RPMI7951 (cell line): Measurements from ENCODE around the gene BSCL2. TPM values are rescaled to one million over a fixed set of nuclear protein-coding genes. Genes with fewer than 3 reads are reported as not detected.
"Not testable (repeated sequence)": the region's sequence is repeated elsewhere in the genome, so short reads cannot be mapped to it uniquely, and the experiment has no call there.

Experiments
- DNase-seq: peaks from one replicate; pipeline ENCODE4 v3.0.0-alpha.2; 2012; ENCODE audit warnings: low read depth
- total RNA-seq: library from RNA; depleted of rRNA; stranded (reverse); fragments of >200 nt; shearing (Covaris generic); gene quantifications from 2 replicates; pipeline ENCODE4 v1.2.3, GENCODE V29; 2014; rRNA removed

The BSCL2 gene
- total RNA-seq = 65.0 and 71.0 TPM in 2 replicates

DNA sequence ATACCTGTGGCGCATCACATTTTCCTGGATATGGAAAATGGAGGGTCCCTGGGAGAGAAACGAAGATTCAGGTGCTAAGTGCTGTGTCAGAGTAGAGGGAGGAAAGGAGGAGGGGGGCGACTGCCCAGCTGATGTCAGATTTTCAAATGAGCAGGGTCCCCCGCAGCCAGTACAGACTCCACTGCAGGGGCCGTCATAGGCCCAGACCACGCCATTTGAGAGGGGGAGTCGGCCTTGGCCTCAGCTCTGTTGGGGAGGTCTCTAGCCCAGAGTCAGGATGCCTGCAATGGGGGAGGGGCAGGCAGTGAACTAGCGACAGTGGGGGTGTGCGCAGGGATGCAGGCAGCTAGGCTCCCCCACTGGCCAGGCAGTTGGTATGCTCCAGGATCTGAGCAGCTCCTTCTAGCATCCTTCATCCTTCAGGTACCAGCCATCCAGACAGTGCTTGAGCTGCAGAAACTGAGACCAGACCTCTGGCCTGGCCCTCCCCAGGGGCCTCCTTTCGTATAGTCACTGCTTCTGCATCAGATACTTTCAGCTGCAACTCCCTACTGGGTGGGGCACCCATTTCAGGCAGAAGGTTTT, at the start of gene BSCL2, which contains the start of gene GNG3:
BSCL2 (minus strand) TSS at position 148 of the 585 bp plus-strand sequence. CDS start 229 bp downstream, outside the sequence.
GNG3 (plus strand) TSS at position 400 of the 585 bp plus-strand sequence. CDS start 620 bp downstream, outside the sequence.
- no peak for DNase-seq

DNA sequence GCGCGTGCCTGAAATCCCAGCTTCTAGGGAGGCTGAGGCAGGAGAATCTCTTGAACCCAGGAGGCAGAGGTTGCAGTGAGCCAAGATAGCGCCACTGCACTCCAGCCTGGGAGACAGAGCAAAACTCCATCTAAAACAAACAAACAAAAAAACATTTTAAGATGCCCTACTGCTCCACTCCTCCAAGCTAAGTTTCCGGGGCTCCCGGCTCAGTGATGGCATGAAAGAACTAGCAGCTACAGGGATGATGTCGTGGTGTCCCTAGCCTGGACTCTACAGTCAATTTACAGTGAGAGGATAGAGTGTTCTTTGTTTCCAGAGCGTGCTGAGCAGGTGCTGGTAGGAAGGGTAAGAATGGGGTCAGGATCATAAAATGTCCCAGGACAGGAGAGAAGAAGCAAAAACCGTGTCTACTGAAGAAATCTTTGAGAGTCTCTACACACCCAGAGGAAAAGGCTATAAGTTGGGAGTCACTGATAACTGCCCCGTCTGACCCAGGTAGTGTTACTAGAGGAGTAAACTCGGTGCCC, 47.9 kb upstream of the BSCL2 start:
- no peak for DNase-seq

DNA sequence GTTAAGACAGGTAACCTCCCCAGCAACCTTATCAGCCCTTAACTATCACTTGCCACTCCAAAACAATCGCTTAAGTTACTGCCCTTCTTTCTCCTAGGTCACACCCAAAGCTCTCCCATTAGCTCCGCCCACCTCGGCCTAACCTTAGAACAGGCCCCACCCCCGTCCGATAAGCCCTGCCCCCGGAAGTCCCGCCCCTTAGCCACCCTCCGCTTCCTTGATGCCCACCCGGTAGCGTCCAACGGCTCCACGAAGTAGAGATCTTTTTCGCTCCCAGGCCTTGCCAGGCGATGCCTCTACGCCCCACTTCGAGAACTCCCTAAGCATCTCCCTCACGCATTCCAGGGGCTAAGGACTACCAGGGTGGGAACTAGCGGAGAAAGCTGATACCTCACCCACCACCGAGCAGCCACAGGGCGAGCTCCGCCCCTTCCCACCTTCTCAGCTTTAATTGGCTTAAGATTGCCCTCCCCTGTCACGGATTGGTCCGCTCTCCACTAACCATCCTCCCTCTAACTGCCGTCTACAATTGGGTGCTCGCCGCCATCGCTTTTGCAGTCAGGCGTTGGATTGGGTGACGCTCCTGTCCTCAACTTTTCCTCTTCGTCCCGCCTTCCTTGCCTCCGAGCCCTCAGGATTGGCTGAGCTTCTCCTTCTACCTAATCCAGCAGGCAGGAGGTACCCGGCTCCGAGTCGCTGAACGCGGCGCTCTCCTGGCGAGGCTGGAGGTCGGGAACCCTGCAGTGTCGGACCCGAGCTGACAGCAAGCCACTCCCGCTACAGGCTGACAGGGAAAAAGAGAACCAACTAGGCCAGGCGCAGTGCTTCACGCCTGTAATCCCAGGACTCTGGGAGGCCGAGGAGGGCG, 46.7 kb upstream of the BSCL2 start, which contains the start of gene ZBTB3:
ZBTB3 (minus strand) TSS at position 425 of the 868 bp plus-strand sequence. CDS start 496 bp downstream, outside the sequence.
- DNase-seq = peak; percentile 100

DNA sequence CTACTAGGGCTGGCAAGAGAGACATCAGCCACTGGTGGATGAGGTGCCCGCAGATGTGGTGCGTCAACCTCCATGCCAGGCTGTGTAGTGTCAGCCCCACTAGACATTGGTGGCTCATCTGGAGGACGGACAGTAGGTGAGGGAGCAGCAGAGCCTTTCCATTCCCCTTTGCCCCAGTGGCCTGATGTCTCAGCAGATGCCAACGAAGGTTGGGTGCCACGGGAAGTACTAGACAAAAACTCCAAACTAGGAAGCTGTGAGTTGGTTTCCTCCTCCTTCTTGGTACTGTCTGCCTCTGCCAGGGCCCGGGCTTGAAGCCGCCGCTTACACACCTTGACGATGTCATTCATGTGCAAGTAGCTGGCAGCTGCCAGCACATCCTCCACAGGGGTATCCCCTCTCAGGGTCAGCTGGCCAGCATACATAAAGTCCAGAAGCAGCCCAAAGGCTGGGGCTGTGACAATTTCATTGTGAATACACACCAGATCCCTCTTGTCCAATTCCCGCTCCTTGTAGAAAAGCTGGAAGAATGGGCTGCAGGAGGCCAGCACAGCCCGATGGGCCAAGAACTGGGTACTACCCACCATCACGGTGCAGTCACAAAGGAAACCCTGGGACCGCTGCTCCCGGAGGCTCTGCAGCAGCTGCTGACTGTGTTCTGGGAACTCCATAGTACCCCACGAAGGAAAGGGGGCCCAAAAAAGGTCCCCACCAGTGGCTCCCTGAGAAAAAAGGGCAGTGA, 45.9 kb upstream of the BSCL2 start:
- DNase-seq = no peak

DNA sequence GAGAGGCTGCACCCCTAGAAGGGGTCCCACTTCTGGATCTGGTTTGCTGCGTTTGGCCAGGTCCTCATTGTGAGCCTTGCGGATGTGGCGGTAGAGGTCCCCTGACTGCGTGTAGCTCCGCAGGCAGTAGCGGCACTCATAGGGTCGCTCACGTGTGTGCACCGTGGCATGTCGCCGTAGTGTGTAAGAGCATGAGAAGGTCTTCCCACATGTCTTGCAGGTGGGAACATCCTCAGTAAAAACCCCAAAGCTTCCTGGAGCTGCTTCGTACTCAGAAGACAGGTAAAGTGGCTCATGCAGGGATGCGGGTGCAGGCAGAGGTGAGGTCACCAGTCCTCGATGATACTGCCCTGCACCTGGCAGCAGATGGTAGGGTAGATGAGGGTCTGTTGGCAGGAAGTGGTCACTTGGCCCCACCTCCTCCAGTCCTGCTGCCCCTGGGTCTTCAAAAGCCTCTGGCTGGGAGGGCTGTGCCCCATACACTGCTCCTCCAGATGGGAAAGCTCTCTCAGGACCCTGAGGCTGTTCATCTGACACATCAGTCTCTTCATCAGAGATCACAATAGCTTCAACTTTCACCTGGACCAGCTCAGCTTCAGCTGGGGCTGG, 45.1 kb upstream of the BSCL2 start:
- no peak for DNase-seq

DNA sequence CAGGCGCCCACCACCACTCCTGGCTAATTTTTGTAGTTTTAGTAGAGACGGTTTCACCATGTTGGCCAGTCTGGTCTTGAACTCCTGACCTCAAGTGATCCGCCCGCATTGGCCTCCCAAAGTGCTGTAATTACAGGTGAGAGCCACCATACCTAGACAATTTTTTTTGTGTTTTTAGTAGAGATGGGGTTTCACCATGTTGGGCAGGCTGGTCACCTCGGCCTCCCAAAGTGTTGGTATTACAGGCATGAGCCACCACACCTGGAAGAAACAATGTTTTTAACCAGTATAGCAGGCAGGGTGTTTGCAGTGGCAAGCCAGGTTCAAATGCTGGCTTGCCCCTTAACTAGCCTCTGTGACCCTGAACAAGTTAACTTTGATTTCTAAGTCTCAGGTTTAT, 42.7 kb upstream of the BSCL2 start:
- DNase-seq = not testable (repeated sequence)

DNA sequence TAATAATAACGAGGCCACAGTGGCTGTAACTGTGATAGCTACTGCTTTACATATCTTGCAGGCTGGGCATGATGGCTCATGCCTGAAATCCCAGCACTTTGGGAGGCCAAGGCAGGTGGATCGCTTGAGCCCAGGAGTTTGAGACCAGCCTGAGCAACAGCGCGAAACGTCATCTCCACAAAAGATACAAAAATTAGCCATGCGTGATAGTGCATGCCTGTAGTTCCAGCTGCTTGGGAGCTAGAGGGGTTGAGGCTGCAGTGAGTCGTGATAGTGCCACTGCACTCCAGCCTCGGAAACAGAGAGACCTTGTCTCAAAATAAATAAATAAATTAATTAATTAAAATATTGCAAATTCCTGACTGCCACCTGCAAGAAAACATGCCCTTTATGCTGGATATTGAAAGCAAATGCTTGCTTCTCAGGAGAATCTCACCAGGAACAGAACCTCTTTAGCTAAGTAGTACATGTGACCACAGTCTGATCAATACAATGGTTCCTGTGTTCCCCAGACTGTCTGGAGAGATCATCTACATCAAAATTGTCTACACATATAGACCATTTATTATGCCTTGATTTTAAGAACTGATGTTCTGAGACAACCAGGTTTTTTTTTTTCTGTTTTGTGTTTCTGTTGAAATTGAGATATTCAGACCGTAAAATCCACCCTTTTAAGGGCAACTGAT, 40.4 kb upstream of the BSCL2 start:
- no peak for DNase-seq

DNA sequence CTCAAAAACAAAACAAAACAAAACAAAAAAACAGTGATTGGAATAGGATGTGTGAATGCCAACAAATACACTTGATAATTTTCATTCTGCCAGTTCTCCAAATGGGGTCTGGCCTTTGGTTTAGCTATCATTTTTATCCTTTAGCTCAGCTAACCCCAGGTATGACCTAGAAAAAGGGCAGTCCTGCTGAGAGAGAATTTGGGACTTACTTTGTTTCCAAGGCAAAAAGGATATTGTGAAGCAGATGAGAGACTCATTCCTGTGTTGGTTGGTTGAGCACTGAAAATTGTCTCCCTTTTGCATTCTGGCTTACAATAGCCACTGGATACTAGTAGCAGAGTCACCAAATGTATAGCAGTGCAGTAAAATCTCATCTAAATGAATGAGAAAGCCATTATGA, 30.0 kb upstream of the BSCL2 start:
- no peak for DNase-seq

DNA sequence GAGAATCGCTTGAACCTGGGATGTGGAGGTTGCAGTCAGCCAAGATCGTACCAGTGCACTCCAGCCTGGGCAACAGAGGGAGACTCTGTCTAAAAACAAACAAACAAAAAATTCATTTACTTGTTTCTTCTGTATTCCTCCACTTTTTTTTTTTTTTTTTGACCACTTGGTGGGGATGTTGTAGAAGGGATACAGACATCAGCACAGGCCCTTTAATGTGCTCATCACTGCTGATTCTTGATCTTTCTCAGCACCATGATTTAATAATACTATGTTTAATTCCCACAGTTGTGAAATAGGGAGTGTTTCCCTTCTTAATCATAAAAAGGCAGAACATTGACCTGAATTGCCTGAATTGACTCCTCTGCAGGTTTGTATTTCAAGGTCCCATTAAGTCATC, 25.6 kb upstream of the BSCL2 start:
- peak; percentile 47 for DNase-seq

DNA sequence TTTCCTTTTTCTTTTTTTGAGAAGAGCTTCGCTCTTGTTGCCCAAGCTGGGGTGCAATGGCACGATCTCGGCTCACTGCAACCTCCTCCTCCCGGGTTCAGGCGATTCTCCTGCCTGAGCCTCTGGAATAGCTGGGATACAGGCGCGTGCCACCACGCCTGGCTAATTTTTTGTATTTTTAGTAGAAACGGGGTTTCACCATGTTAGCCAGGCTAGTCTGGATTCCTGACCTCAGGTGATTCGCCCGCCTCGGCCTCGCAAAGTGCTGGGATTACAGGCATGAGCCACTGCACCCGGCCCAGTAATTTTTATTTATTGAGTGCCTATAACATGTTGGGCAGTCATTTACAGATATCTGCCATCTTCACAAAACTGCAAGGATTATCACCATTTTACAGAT, 22.9 kb upstream of the BSCL2 start:
- not testable (repeated sequence) for DNase-seq

DNA sequence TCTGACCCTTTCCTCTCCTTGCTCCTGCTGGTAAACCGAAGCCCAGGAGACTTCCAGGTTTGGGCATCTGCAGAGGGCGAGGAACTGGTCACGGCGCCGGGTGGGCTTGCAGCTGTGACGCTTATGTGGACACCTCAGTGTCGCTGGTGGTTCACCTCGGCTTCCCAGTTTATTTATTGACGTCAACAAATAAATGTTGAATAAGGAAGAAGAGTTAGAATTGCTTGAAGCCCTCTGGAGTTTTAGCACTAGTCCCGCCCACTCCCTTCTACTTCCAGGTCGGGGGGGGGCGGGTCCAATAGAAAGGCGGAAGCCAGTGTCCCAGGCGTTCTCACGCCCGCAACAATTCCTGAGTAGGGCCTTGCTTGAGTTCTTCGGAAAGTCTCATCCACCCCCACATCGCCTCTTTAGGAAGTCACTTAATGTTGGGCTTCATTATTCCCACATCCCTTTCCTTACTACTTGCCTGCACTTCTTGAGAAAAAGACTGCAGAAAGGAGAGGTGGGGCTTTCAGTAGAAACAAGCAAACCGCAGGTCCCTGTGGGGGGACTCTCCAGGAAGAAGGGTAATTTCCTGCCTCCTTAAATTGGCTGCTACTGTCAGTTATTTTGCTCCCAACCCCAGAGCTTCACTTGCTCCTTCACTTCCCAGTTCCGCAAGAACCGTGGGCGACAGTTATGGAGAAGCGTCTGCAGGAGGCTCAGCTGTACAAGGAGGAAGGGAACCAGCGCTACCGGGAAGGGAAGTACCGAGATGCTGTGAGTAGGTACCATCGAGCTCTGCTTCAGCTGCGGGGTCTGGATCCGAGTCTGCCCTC, 21.2 kb upstream of the BSCL2 start, which contains the start of gene TTC9C:
TTC9C (plus strand) TSS at position 316 of the 818 bp plus-strand sequence; CDS start at position 679, 363 bp downstream.
- peak; percentile 88 for DNase-seq

DNA sequence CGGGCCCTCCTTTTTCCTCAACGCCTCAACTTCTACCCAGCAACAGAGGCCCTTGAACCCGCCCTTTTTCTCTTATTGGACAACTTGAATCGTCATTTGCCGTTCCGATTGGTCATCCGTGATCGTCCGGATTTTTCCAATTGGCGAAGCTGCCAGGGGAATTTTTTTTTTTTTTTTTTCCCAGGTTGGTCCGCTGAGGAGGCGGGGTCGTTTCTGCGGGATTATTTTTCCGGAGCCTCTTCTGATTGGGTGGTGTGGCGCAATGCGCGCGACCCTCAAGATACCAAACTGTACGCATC, 20.6 kb upstream of the BSCL2 start:
- peak; percentile 98 for DNase-seq

DNA sequence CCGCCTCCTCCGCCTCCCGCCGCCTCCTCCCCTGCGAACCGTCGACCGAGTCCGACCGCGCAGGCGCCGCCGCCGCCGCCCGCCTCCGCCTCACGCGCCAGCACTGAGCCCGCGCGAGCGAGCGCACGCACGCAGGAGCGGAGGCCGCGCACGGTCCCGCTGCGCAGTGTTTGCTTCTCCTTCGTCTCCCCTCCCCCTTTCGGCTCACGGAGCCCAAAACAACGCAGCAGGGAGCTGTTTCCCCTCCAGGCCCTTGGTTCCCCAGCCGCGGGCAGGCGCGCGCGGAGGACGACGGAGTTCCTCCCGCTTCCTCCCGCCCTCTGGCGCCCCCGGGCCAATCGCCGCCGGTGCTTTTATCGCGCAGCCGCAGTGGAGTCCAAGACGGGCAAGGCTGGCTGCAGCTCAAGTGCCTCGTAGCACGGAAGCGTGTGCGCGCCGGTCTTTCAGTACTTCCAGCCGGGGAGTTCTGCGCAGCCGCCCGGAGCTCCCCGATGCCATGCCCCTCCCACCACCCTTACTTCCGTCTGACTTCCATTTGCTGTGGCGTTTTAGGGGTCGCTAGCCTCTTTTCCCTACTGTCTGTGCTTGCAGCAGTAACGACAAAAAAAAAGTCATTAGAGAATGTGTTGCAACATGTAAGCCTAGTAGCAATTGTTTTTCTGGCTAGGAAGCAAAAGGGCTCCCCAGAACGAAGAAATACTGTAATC, 20.1 kb upstream of the BSCL2 start, which contains the start of gene HNRNPUL2:
HNRNPUL2 (minus strand) TSS at position 293 of the 707 bp plus-strand sequence. CDS start 301 bp downstream, outside the sequence.
- DNase-seq = peak; percentile 98

DNA sequence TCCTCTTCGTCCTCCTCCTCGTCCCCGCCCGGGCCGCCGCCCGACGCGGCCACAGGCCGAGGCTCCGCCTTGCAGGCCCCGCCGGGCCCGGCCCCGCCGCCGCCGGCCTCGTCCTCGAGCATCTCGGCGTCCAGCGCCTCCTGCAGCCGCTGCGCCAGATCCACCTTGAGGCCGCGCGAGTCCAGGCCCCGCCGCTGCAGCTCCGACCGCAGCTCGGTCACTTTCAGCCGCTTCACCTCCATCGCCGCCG, 19.6 kb upstream of the BSCL2 start:
- no peak for DNase-seq

DNA sequence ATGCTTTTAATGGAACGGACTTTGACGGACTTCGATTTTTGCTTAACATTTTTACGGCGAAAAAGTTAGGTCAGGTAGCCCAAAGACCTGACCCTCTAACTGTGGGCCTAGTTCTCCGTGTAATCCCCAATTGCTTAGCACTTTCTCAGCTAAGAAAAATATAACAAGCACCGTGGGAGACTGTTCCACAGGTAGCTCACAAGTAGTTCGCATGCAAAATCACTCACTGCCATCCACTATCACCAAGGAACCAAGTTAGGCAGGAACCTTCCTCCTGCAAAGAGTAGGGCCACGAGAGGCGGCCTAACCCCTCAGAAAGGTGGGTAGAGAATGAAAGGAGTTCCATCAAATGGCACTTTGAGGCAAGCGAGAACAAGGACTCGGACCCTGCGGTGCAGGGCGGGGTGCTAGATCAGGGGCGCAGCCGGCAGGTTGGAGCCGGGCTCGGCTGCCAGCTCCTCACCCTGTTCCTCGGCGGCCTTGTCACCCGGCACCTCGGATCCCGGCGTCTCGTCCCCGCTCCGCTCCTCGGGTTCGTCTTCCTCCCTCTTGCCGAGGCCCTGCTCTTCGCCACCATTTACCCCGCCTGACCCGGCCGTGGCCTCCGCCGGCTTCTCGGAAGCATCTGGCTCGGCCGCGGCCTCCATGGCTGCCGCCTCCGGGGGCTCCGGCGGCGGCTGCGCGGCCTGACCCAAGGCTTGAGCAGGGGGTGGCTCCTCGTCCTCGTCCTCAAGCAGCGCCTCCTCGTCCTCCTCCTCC, 19.1 kb upstream of the BSCL2 start:
- no peak for DNase-seq

DNA sequence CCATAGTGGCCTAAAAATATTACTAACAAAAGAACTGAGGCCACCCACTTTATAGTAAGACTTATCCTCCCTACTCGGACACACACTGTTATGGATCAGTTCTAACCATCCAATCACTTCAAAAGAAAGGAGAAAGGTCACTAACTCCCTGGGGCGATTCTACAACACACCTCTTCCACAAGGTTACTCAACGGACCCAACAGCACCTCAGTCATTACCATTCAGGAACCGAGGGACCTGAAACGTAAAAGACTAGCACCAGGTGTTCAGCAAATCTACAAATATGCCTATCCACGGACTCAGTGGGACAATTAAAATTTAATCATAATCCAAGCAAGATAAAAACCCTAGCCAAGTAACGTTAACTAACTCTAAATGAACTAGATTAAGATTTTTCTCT, 18.4 kb upstream of the BSCL2 start:
- DNase-seq = no peak

DNA sequence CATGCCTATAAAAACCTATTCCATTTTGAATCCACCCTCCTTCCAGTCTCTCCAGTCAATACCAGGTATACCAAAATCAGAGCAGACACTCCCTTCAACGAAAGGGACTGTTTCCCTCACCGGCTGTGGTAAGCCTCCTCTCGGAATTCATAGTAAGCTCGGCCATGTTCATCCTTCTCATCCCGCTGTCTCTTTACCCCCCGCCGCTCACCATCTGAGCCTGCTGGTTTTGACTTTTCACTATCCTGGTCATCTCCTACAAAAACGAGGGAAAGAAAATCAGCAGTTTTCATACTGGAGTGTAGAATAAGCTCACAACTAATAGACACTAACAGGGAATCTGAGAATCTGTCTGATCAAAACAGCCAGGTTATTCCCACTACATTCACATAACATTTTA, 16.9 kb upstream of the BSCL2 start:
- no peak for DNase-seq

DNA sequence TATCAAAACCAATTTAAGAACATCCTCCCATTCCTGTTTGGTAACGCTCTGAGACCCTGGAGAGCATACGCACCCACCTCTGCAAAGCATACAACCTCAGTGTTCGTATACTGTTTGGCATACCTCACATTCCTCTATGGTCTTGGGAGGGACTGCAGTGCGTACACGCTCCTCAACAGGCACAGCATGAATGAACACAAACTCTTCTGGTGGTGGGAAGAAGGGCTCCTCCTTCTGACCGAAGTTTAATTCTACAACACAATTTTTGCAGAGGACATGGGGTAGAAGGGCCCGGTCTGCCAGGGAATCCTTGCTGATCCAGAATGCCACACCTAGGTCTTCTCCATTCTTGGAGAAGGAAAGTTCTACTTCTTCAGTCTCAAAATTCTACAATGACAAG, 14.8 kb upstream of the BSCL2 start:
- peak; percentile 21 for DNase-seq
